Neural cell (in vitro differentiated cells): ENCODE measurements around the gene AIDA. TPM values are rescaled to one million over a fixed set of nuclear protein-coding genes. Genes with fewer than 3 reads are reported as not detected.

Experiments
- H2AFZ ChIP-seq: fragments of 200-600, 300-800 bp; sonication (generic), shearing (Covaris generic); 2 replicates; pipeline ENCODE4 v1.6.0; 2014; ENCODE audit warnings: low read depth, mild to moderate bottlenecking, antibody characterized with exemption, low read length, moderate library complexity
- H3F3A ChIP-seq: fragments of 200-600 bp; shearing (Covaris generic); 2 replicates; pipeline ENCODE4 v1.6.1; 2016; ENCODE audit warnings: mild to moderate bottlenecking, moderate library complexity, mixed read lengths, antibody characterized with exemption, low read length; ENCODE audit not compliant: insufficient read depth, poor library complexity, severe bottlenecking
- H3K27ac ChIP-seq: fragments of 200-600, 300-800 bp; sonication (generic), shearing (Covaris generic); 2 replicates; pipeline ENCODE4 v1.5.1; 2014; ENCODE audit warnings: mild to moderate bottlenecking, low read length, moderate library complexity
- H3K27me3 ChIP-seq: fragments of 300-800, 200-600 bp; sonication (generic), shearing (Covaris generic); 2 replicates; pipeline ENCODE4 v1.6.0; 2014; ENCODE audit warnings: mild to moderate bottlenecking, low read depth, low read length, moderate library complexity; ENCODE audit not compliant: insufficient read depth
- H3K36me3 ChIP-seq: fragments of 300-800, 200-600 bp; sonication (generic), shearing (Covaris generic); 2 replicates; pipeline ENCODE4 v1.5.1; 2014; ENCODE audit warnings: mild to moderate bottlenecking, antibody characterized with exemption, low read length, moderate library complexity; ENCODE audit not compliant: insufficient read depth
- H3K4me2 ChIP-seq: fragments of 300-800, 200-600 bp; sonication (generic), shearing (Covaris generic); 2 replicates; pipeline ENCODE4 v1.6.0; 2014; ENCODE audit warnings: mild to moderate bottlenecking, low read length
- H3K4me3 ChIP-seq: fragments of 300-800, 200-600 bp; sonication (generic), shearing (Covaris generic); 2 replicates; pipeline ENCODE4 v1.5.1; 2014; ENCODE audit warnings: mild to moderate bottlenecking, low read length, moderate library complexity
- H3K79me2 ChIP-seq: fragments of 200-600 bp; shearing (Covaris generic); replicated peaks from 2 replicates; pipeline ENCODE4 v1.6.0; 2014; ENCODE audit warnings: mild to moderate bottlenecking, low read length, moderate library complexity; ENCODE audit not compliant: insufficient read depth
- H3K9ac ChIP-seq: fragments of 300-800, 200-600 bp; sonication (generic), shearing (Covaris generic); 2 replicates; pipeline ENCODE4 v1.6.1; 2016; ENCODE audit warnings: mild to moderate bottlenecking, low read length, mixed read lengths
- H3K9me2 ChIP-seq: fragments of 200-600 bp; shearing (Covaris generic); 2 replicates; pipeline ENCODE4 v1.6.1; 2016; ENCODE audit warnings: mild to moderate bottlenecking, low read length, mixed read lengths; ENCODE audit not compliant: insufficient read depth
- H3K9me3 ChIP-seq: fragments of 200-600, 300-800 bp; sonication (generic), shearing (Covaris generic); 2 replicates; pipeline ENCODE4 v1.6.1; 2016; ENCODE audit warnings: mild to moderate bottlenecking, mixed run types, low read length, moderate library complexity, mixed read lengths
- H4K20me1 ChIP-seq: fragments of 200-600 bp; shearing (Covaris generic); 2 replicates; pipeline ENCODE4 v1.6.1; 2016; ENCODE audit warnings: mild to moderate bottlenecking, mixed run types; ENCODE audit not compliant: insufficient read depth
- EP300 ChIP-seq: fragments of 450-650 bp; conservative IDR thresholded peaks from 2 replicates; pipeline ENCODE4 v1.6.1; 2014; ENCODE audit warnings: antibody characterized with exemption, mild to moderate bottlenecking, moderate library complexity; ENCODE audit not compliant: poor library complexity, severe bottlenecking
- EZH2 ChIP-seq: fragments of 200-600, 300-800 bp; shearing (Covaris generic), sonication (generic); IDR thresholded peaks from 2 replicates; pipeline ENCODE4 v1.6.1; 2014; ENCODE audit warnings: antibody characterized with exemption, low read length, borderline replicate concordance, mild to moderate bottlenecking; ENCODE audit not compliant: insufficient read depth, poor library complexity, severe bottlenecking
- MXI1 ChIP-seq: fragments of 450-650 bp; conservative IDR thresholded peaks from 2 replicates; pipeline ENCODE4 v1.6.1; 2014; ENCODE audit warnings: antibody characterized with exemption, mild to moderate bottlenecking; ENCODE audit not compliant: poor library complexity, severe bottlenecking
- POLR2AphosphoS5 ChIP-seq: IDR thresholded peaks from 2 replicates; pipeline ENCODE4 v1.6.1; 2012
- RAD21 ChIP-seq: fragments of 450-650 bp; conservative IDR thresholded peaks from 2 replicates; pipeline ENCODE4 v1.6.1; 2014; ENCODE audit warnings: antibody characterized with exemption, mild to moderate bottlenecking, moderate library complexity
- REST ChIP-seq: IDR thresholded peaks from 2 replicates; pipeline ENCODE4 v1.6.1; 2012; ENCODE audit warnings: borderline replicate concordance
- SMC3 ChIP-seq: fragments of 450-650 bp; conservative IDR thresholded peaks from 2 replicates; pipeline ENCODE4 v1.6.1; 2014; ENCODE audit warnings: antibody characterized with exemption, mild to moderate bottlenecking, moderate library complexity; ENCODE audit not compliant: poor library complexity
- polyA plus RNA-seq: library from polyadenylated mRNA; depleted of rRNA; stranded (reverse); fragments of >200 nt; gene quantifications from 2 replicates; pipeline ENCODE4 v1.2.3, GENCODE V29; 2014
- TF ChIP-seq, protein P1 (sequence below): fragments of 450-650 bp; IDR thresholded peaks from 2 replicates; pipeline ENCODE4 v1.5.1; 2014; ENCODE audit warnings: antibody characterized with exemption, mild to moderate bottlenecking, moderate library complexity; ENCODE audit not compliant: poor library complexity, severe bottlenecking

Gene AIDA
- polyA plus RNA-seq, 1 donor from 2014 or later = 13.6 TPM

DNA sequence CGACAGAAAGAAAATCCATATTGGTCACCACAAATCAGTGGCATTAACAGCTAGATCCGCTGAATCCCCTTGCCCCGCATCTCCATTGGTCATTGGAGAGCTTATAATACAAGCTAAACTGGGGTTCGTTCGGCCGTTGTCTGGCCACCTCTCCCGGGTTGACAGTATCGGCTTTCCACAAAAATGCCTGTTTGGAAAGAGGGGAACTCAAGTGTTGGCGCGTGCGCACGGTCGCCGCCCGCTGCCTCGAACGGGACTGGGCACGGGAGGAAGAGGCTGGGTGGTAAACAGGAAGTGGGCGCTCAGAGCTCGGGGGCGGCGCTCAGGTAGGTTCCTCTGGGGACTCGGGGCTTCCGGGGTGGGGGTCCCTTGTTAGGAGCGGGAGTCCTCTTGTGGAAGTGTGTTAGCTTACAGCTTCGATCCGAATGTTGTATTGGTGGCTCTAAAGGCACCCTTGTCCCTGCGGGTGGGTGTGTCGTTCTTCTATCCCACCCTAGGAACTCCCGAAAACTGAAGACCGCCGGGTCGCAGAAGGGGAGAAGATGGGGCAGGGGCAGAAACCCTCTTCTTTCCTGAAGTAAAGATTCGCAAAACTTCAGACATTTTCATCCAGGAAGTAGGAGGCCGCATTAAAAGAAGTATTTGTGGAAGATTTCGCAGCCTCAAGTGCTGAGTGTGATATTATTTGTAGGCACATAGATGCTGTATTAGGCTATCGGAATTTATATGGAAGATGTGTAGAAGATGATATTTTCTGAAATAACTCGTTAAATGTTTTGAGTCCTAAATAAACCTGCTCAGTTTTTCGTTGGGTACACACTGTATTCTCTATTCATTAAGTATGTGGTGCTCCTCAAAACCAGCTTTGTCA lies 1.0 kb upstream of the AIDA start:
- Histone ChIP-seq H3K79me2 (peaks cover 31% of the 10 kb centered on the region), H3K4me3 (peak overlapping the region; percentile 77), H3K9ac (peak overlapping the region; percentile 86), H2AFZ (peak overlapping the region; percentile 94), H3K9me3 (no peaks in the 10 kb centered on the region), H3K36me3 (no peaks in the 10 kb centered on the region), H3K9me2 (no peaks in the 10 kb centered on the region), H4K20me1 (no peaks in the 10 kb centered on the region), H3K27me3 (no peaks in the 10 kb centered on the region), H3K27ac (peak overlapping the region; percentile 95), H3K4me2 (peak overlapping the region; percentile 64), H3F3A (no peaks in the 10 kb centered on the region)
- peak; percentile 56 for TF ChIP-seq POLR2AphosphoS5
- TF ChIP-seq REST = peak; percentile 44
- no peak for TF ChIP-seq SMC3
- peak; percentile 7 for TF ChIP-seq MXI1
- TF ChIP-seq, protein P1, sequence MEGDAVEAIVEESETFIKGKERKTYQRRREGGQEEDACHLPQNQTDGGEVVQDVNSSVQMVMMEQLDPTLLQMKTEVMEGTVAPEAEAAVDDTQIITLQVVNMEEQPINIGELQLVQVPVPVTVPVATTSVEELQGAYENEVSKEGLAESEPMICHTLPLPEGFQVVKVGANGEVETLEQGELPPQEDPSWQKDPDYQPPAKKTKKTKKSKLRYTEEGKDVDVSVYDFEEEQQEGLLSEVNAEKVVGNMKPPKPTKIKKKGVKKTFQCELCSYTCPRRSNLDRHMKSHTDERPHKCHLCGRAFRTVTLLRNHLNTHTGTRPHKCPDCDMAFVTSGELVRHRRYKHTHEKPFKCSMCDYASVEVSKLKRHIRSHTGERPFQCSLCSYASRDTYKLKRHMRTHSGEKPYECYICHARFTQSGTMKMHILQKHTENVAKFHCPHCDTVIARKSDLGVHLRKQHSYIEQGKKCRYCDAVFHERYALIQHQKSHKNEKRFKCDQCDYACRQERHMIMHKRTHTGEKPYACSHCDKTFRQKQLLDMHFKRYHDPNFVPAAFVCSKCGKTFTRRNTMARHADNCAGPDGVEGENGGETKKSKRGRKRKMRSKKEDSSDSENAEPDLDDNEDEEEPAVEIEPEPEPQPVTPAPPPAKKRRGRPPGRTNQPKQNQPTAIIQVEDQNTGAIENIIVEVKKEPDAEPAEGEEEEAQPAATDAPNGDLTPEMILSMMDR = peak; percentile 27
- TF ChIP-seq EZH2 = no peak
- TF ChIP-seq EP300 = no peak
- TF ChIP-seq RAD21 = no peak

DNA sequence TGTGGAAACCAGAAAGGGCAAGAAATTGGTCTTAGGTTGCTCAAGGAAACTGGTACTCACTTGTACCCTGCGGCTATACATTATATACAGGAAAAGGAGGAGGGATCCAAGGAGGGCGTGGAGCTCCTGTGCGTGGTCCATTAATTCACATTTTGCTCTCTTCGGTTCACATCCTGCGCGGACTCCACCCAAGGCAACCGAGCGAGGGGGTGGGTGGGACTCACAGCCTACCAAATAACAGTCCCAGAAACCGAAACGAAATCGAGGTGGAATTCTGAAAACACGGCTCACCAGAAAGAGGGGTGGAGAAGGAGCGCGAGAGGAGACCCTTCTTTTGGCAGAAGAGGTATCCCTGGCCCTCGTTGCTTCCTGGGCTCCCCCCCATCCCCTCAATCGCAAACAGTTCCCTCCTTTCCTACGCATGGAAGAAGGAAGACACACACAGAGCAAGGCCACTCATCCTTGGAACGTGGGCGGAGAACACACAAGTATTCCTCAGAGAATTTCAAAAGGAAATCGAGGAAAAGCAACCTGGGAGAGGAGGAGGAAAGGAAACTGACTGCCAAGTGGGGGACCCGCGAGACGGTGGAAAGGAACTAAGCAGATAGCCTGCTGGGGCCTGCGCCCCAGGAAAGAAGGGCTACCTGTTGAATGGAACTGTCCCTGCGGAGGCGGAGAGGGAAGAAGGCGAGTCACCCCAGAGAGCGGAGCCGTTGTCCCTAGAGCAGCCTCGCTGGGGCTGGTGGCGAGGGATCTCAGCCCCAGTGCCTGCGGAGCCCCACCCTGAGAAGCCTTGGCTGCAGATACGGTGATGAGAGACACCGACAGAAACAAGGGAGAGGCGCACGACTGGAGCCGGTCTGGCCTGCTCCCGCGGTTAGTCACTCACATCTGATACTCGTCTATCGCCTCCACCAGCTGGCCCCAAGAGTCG lies 705 bp downstream of the AIDA start:
- peak overlapping the region; percentile 77 for H3K4me3 ChIP-seq
- H3K9ac ChIP-seq = peak overlapping the region; percentile 61
- TF ChIP-seq SMC3 (no peak), MXI1 (peak; percentile 68), RAD21 (peak; percentile 12), POLR2AphosphoS5 (no peak), REST (no peak)
- no peaks in the 10 kb centered on the region for H3K27me3 ChIP-seq
- no peaks in the 10 kb centered on the region for H3F3A ChIP-seq
- H3K36me3 ChIP-seq = no peaks in the 10 kb centered on the region
- H2AFZ ChIP-seq = peak overlapping the region; percentile 65
- peak overlapping the region; percentile 50 for H3K27ac ChIP-seq
- no peaks in the 10 kb centered on the region for H3K9me3 ChIP-seq
- H4K20me1 ChIP-seq = no peaks in the 10 kb centered on the region
- H3K79me2 ChIP-seq = peaks cover 45% of the 10 kb centered on the region
- H3K9me2 ChIP-seq = no peaks in the 10 kb centered on the region
- H3K4me2 ChIP-seq = peak overlapping the region; percentile 76
